KOPT-K1 (cell line): ENCODE measurements around the gene TMOD3.
A peak's percentile ranks its signal among the peaks of the same experiment; 100 is the strongest.
"Not testable (repeated sequence)": the region's sequence is repeated elsewhere in the genome, so short reads cannot be mapped to it uniquely, and the experiment has no call there.

Experiments used
- H3K27ac ChIP-seq: fragments of 200-600 bp; sonication (generic); 2 replicates; pipeline ENCODE4 v1.5.1; 2016; ENCODE audit warnings: antibody characterized with exemption, mild to moderate bottlenecking, low read depth, low read length; ENCODE audit not compliant: poor library complexity, severe bottlenecking
- H3K36me3 ChIP-seq: fragments of 200-600 bp; sonication (generic); 2 replicates; pipeline ENCODE4 v1.5.1; 2017; ENCODE audit warnings: antibody characterized with exemption, mild to moderate bottlenecking, low read length, moderate library complexity; ENCODE audit not compliant: insufficient read depth
- H3K9me3 ChIP-seq: fragments of 200-600 bp; sonication (generic); 2 replicates; pipeline ENCODE4 v1.5.1; 2017; ENCODE audit warnings: antibody characterized with exemption, low read length, mild to moderate bottlenecking; ENCODE audit not compliant: insufficient read depth, poor library complexity, severe bottlenecking

The TMOD3 gene

GRCh38 chr15:51829376-51830275 lies at the start of gene TMOD3:
TSS of gene TMOD3 (plus strand) at chr15:51829653. CDS start at chr15:51862885, 33,232 bp downstream.
- no peaks in the 10 kb centered on the region for H3K36me3 ChIP-seq
- no peaks in the 10 kb centered on the region for H3K9me3 ChIP-seq
- peak within 1 kb of the TSS; percentile 77 for H3K27ac ChIP-seq

GRCh38 chr15:51780636-51781035 lies 48.8 kb upstream of the TMOD3 start:
- H3K27ac ChIP-seq: no peak overlapping the region
- H3K36me3 ChIP-seq: peaks cover 16% of the 10 kb centered on the region; the same call in 1 of the 2 replicates
- no peaks in the 10 kb centered on the region for H3K9me3 ChIP-seq

GRCh38 chr15:51781506-51781905 lies 47.9 kb upstream of the TMOD3 start:
- Histone ChIP-seq H3K36me3 (peaks cover 21% of the 10 kb centered on the region), H3K9me3 (no peaks in the 10 kb centered on the region), H3K27ac (no peak overlapping the region)

- H3K9me3 ChIP-seq: no peaks in the 10 kb centered on the region
- peaks cover 28% of the 10 kb centered on the region for H3K36me3 ChIP-seq
- H3K27ac ChIP-seq: no peak overlapping the region
These were observed 47.0 kb upstream of the TMOD3 start for GRCh38 chr15:51782357-51782896.

- no peak overlapping the region for H3K27ac ChIP-seq
- peaks cover 28% of the 10 kb centered on the region for H3K36me3 ChIP-seq
These were observed 45.5 kb upstream of the TMOD3 start for GRCh38 chr15:51783967-51784366.

GRCh38 chr15:51787130-51787529 lies 42.3 kb upstream of the TMOD3 start:
- not testable (repeated sequence) for H3K9me3 ChIP-seq, H3K27ac ChIP-seq
- H3K36me3 ChIP-seq: peaks cover 22% of the 10 kb centered on the region

More at GRCh38 chr15:51783967-51784366, 45.5 kb upstream of the TMOD3 start:
- H3K9me3 ChIP-seq: no peaks in the 10 kb centered on the region

GRCh38 chr15:51792474-51792873 lies 37.0 kb upstream of the TMOD3 start:
- not testable (repeated sequence) for H3K36me3 ChIP-seq, H3K27ac ChIP-seq, H3K9me3 ChIP-seq

GRCh38 chr15:51793521-51794305 lies 35.7 kb upstream of the TMOD3 start:
- H3K27ac ChIP-seq: no peak overlapping the region
- H3K36me3 ChIP-seq: peaks cover 4% of the 10 kb centered on the region; the same call in 1 of the 2 replicates
- no peaks in the 10 kb centered on the region for H3K9me3 ChIP-seq

- Histone ChIP-seq H3K36me3 (peaks cover 13% of the 10 kb centered on the region), H3K9me3 (no peaks in the 10 kb centered on the region), H3K27ac (no peak overlapping the region)
These were observed 32.5 kb upstream of the TMOD3 start for GRCh38 chr15:51796847-51797401.

- Histone ChIP-seq H3K27ac (no peak overlapping the region), H3K9me3 (no peaks in the 10 kb centered on the region), H3K36me3 (peaks cover 13% of the 10 kb centered on the region)
These were observed 31.2 kb upstream of the TMOD3 start for GRCh38 chr15:51798281-51798680.

GRCh38 chr15:51799282-51800252 lies 29.9 kb upstream of the TMOD3 start:
- Histone ChIP-seq H3K36me3 (peaks cover 13% of the 10 kb centered on the region), H3K27ac (no peak overlapping the region), H3K9me3 (no peaks in the 10 kb centered on the region)

GRCh38 chr15:51801391-51801835 lies 28.0 kb upstream of the TMOD3 start:
- no peaks in the 10 kb centered on the region for H3K9me3 ChIP-seq
- H3K27ac ChIP-seq: no peak overlapping the region
- H3K36me3 ChIP-seq: peaks cover 17% of the 10 kb centered on the region

GRCh38 chr15:51802593-51802992 lies 26.9 kb upstream of the TMOD3 start:
- Histone ChIP-seq H3K9me3 (no peaks in the 10 kb centered on the region), H3K27ac (no peak overlapping the region), H3K36me3 (peaks cover 22% of the 10 kb centered on the region)

- Histone ChIP-seq H3K27ac (no peak overlapping the region), H3K36me3 (peaks cover 22% of the 10 kb centered on the region), H3K9me3 (no peaks in the 10 kb centered on the region)
These were observed 25.5 kb upstream of the TMOD3 start for GRCh38 chr15:51803965-51804364.
